ENCODE measurements around the gene RNF169. TPM values are rescaled to one million over a fixed set of nuclear protein-coding genes. Genes with fewer than 3 reads are reported as not detected.

RNF169 gene
- total RNA-seq, 4 donors from 2014 or later: 15.2 to 27.3 (median 20.4) TPM

DNA sequence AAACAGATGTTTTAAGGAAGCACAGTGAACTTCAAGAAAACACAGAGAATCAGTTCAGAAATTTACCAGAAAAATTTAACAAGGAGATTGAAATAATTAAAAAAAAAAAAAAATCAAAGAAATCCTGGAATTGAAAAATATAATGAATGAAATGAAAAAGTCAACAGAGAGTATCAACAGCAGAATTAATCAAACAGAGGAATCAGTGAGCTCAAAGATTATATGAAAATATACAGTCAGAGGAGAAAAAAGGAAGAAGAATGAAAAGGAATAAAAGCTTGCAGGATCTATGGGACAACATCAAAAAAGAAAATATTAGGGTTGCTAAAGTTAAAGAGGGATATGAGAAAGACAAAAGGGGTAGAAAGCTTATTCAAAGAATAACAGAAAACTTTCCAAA lies 117.9 kb downstream of the RNF169 start:
- DNase-seq (ENCODE audit: low spot score) (no peak), ATAC-seq (ENCODE audit: low FRiP score) (no peak)
- TF ChIP-seq CTCF (IDR thresholded peaks at IDR 0.05): no peak

- no peak for ATAC-seq (ENCODE audit: low FRiP score)
- no peak for TF ChIP-seq CTCF (IDR thresholded peaks at IDR 0.05)
- DNase-seq (ENCODE audit: low spot score): no peak
Observed at GRCh38 chr11:74870485-74870884, 121.8 kb downstream of the RNF169 start.

DNA sequence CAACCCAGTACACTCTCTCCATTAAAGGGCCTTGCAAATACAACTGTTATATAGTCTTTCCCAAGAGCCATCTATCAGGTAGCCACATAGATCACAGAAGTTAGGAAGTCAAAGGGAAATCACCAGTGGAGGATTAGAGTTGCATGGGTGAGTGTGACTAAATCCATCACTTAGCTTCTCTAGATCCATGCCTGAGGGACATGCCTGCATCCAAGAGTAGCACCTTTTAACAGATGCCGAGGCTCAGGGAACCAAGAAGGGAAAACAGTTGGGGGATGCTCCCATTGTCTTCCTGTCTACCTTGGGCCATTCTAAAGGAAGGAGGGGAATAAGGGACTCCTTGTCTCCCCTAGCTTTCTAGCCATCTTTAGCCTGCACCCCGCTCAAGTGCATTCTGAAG lies 122.4 kb downstream of the RNF169 start:
- TF ChIP-seq CTCF (IDR thresholded peaks at IDR 0.05): no peak
- no peak for ATAC-seq (ENCODE audit: low FRiP score)
- no peak for DNase-seq (ENCODE audit: low spot score)

GRCh38 chr11:74877132-74877531 lies 128.5 kb downstream of the RNF169 start:
- no peak for TF ChIP-seq CTCF (IDR thresholded peaks at IDR 0.05)
- no peak for ATAC-seq (ENCODE audit: low FRiP score)
- no peak for DNase-seq (ENCODE audit: low spot score)

Small RNAs within 50 kb of the gene (small RNA-seq; reads per million reads assigned to genes)
- gene MIR4696 (not detected), gene RN7SL239P (not detected)

Other genes starting within 250 kb of the RNF169 start
- 10 to 100 TPM in 3 of 4 donors, 1 to 10 TPM in 1; 9.7 to 17.5 (median 12.1) TPM for gene POLD3, start 156.3 kb upstream of the RNF169 start, total RNA-seq
- under 1 TPM in 2 of 4 donors, not detected in 2; 0.28 to 0.96 TPM for gene CHRDL2, start 17.4 kb upstream of the RNF169 start, total RNA-seq
- 10 to 100 TPM in 3 of 4 donors, 1 to 10 TPM in 1; 7.4 to 18.6 (median 14.5) TPM for gene XRRA1, start 200.2 kb downstream of the RNF169 start, total RNA-seq
- gene SPCS2, start 200.4 kb downstream of the RNF169 start, total RNA-seq: 100 to 1,000 TPM in 1 of 4 donors, 10 to 100 TPM in 3; 33.3 to 104 (median 47.0) TPM
- gene NEU3, start 240.1 kb downstream of the RNF169 start, total RNA-seq: 1 to 10 TPM; 4.6 to 9.6 (median 6.2) TPM